HepG2 (cell line): ENCODE measurements around the gene NUDT8. TPM values are rescaled to one million over a fixed set of nuclear protein-coding genes. Genes with fewer than 3 reads are reported as not detected.

Experiments used
- ATAC-seq: fragments of 200-7000 bp; cut with Tn5 transposase; 3 replicates; pipeline ENCODE4 v1.9.1; 2020; ENCODE audit warnings: mild to moderate bottlenecking, moderate library complexity
- BruUV-seq: library from RNA; stranded (reverse); fragments of 400-500 nt; replicated peaks from 2 replicates; lab custom pipeline; 2021; lab: Mats Ljungman, UMichigan
- CTCF ChIA-PET: fragments of 300-600 bp; formaldehyde crosslinking; extraction: SDS; loops from one replicate; lab custom pipeline; 2021; ENCODE audit warnings: low total read pairs, inconsistent platforms, low intra/inter-chr PET ratio; lab: Yijun Ruan, JAX
- POLR2A ChIA-PET: fragments of 350-600 bp; sonication (Branson Sonifier 250); formaldehyde crosslinking; loops from one replicate; lab custom pipeline; 2020; ENCODE audit warnings: antibody characterized with exemption, inconsistent platforms; lab: Yijun Ruan, JAX
- DNase-seq: peaks from one replicate; pipeline ENCODE4 v3.0.0-alpha.2; 2015; ENCODE audit warnings: low spot score
- FAIRE-seq: peaks from 3 replicates; lab custom pipeline; 2011; peaks lifted over from hg19 to GRCh38; lab: Jason Lieb, UNC
- H2AFZ ChIP-seq: one replicate; pipeline ENCODE4 v1.6.1; 2011; ENCODE audit warnings: low read length, inconsistent platforms
- H3K27ac ChIP-seq: fragments of 300-600 bp; 3 replicates; pipeline ENCODE4 v1.8.0; 2011; ENCODE audit warnings: mixed run types, mild to moderate bottlenecking, mixed read lengths, low read length, inconsistent platforms; ENCODE audit not compliant: insufficient read depth; ENCODE audit errors: extremely low read length
- H3K27me3 ChIP-seq, 2 experiments: fragments of 200-600 bp in 1 of 2; 2 replicates in 1 of 2; 3 replicates in 1 of 2; pipeline versions ENCODE4 v1.6.0 to v1.8.0; 2011; ENCODE audit warnings: low read length in 2 of 2, mild to moderate bottlenecking in 2 of 2, moderate library complexity in 2 of 2, inconsistent platforms in 1 of 2; ENCODE audit not compliant: insufficient read depth in 2 of 2, control insufficient read depth in 1 of 2
- H3K36me3 ChIP-seq, 2 experiments: fragments of 200-600 bp in 1 of 2; replicated peaks in 1 of 2; 2 replicates in 1 of 2; 3 replicates in 1 of 2; pipeline versions ENCODE4 v1.5.1 to v1.8.0; 2011; ENCODE audit warnings: low read length in 2 of 2, inconsistent platforms in 1 of 2; ENCODE audit not compliant: insufficient read depth in 2 of 2, control insufficient read depth in 1 of 2
- H3K4me1 ChIP-seq: 2 replicates; pipeline ENCODE4 v1.5.1; 2012; ENCODE audit warnings: low read length, inconsistent platforms; ENCODE audit not compliant: insufficient read depth
- H3K4me2 ChIP-seq: 2 replicates; pipeline ENCODE4 v1.6.0; 2011; ENCODE audit warnings: low read depth, low read length, inconsistent platforms
- H3K4me3 ChIP-seq, 3 experiments: fragments of 200-600 bp in 1 of 3; sonication (generic), shearing (Covaris generic) in 1 of 3; replicated peaks in 1 of 3; 2 replicates each; pipeline ENCODE4 v1.5.1; 2011 to 2016; ENCODE audit warnings: low read length in 3 of 3, inconsistent platforms in 2 of 3, low read depth in 2 of 3, mild to moderate bottlenecking in 2 of 3, control low read depth in 1 of 3, mixed read lengths in 1 of 3; ENCODE audit not compliant: insufficient read depth in 1 of 3
- H3K79me2 ChIP-seq: one replicate; pipeline ENCODE4 v1.6.1; 2011; ENCODE audit warnings: low read length, inconsistent platforms; ENCODE audit not compliant: insufficient read depth
- H3K9ac ChIP-seq: 2 replicates; pipeline ENCODE4 v1.6.0; 2011; ENCODE audit warnings: mild to moderate bottlenecking, low read depth, low read length, inconsistent platforms; ENCODE audit not compliant: insufficient read depth
- H3K9me3 ChIP-seq: 2 replicates; pipeline ENCODE4 v1.5.1; 2012; ENCODE audit warnings: mild to moderate bottlenecking, low read length
- H4K20me1 ChIP-seq: 2 replicates; pipeline ENCODE4 v1.6.0; 2011; ENCODE audit warnings: inconsistent platforms, mild to moderate bottlenecking, low read length, moderate library complexity; ENCODE audit not compliant: insufficient read depth
- ATF2 ChIP-seq: sonication (generic); formaldehyde crosslinking; IDR thresholded peaks from 2 replicates; pipeline ENCODE4 v1.4.0; 2020; ENCODE audit warnings: missing genetic modification reagents
- CTCF ChIP-seq: sonication (generic); formaldehyde crosslinking; IDR thresholded peaks from 2 replicates; pipeline ENCODE4 v1.5.0; 2020; ENCODE audit warnings: mild to moderate bottlenecking, missing genetic modification reagents, moderate library complexity
- MAX ChIP-seq: IDR thresholded peaks from 2 replicates; pipeline ENCODE4 v1.6.1; 2012; ENCODE audit warnings: inconsistent platforms
- MEIS2 ChIP-seq: sonication (generic); formaldehyde crosslinking; IDR thresholded peaks from 2 replicates; pipeline ENCODE4 v1.9.0; 2021; ENCODE audit warnings: mild to moderate bottlenecking, missing genetic modification reagents
- NFIB ChIP-seq: sonication (generic); formaldehyde crosslinking; IDR thresholded peaks from 2 replicates; pipeline ENCODE4 v1.9.0; 2021; ENCODE audit warnings: missing genetic modification reagents, mild to moderate bottlenecking, borderline replicate concordance
- NONO ChIP-seq, 2 experiments: fragments of 450-650 bp in 1 of 2; sonication (generic) in 1 of 2; formaldehyde crosslinking in 1 of 2; IDR thresholded peaks in 1 of 2; conservative IDR thresholded peaks in 1 of 2; 2 replicates each; pipeline versions ENCODE4 v1.6.1 to v1.8.0; 2017 to 2022; ENCODE audit warnings: mild to moderate bottlenecking in 1 of 2, missing genetic modification reagents in 1 of 2, moderate library complexity in 1 of 2
- PAWR ChIP-seq: sonication (generic); formaldehyde crosslinking; IDR thresholded peaks from 2 replicates; pipeline ENCODE4 v1.4.0; 2020; ENCODE audit warnings: missing genetic modification reagents, mild to moderate bottlenecking, borderline replicate concordance
- RNF2 ChIP-seq: fragments of 450-650 bp; conservative IDR thresholded peaks from 2 replicates; pipeline ENCODE4 v1.6.1; 2016; ENCODE audit warnings: low read depth
- YEATS4 ChIP-seq: sonication (generic); formaldehyde crosslinking; IDR thresholded peaks from 2 replicates; pipeline ENCODE4 v1.4.0; 2020; ENCODE audit warnings: missing genetic modification reagents, borderline replicate concordance
- ZMYM3 ChIP-seq: sonication (generic); formaldehyde crosslinking; IDR thresholded peaks from 2 replicates; pipeline ENCODE4 v1.5.1; 2020; ENCODE audit warnings: mild to moderate bottlenecking, missing genetic modification reagents
- ZNF18 ChIP-seq: sonication (generic); formaldehyde crosslinking; IDR thresholded peaks from 2 replicates; pipeline ENCODE4 v1.8.0; 2022; ENCODE audit warnings: mild to moderate bottlenecking, missing genetic modification reagents; ENCODE audit not compliant: insufficient replicate concordance
- ZNF326 ChIP-seq: sonication (generic); formaldehyde crosslinking; IDR thresholded peaks from 2 replicates; pipeline ENCODE4 v1.4.0; 2020; ENCODE audit warnings: missing genetic modification reagents, borderline replicate concordance
- ZNF572 ChIP-seq: sonication (generic); formaldehyde crosslinking; IDR thresholded peaks from 2 replicates; pipeline ENCODE4 v1.5.1; 2020; ENCODE audit warnings: mild to moderate bottlenecking, missing genetic modification reagents
- WGBS: methylation state at CpG from one replicate; pipeline ENCODE4 v1.1.6; 2017; ENCODE audit warnings: low lambda C conversion rate; 5-methylcytosine and 5-hydroxymethylcytosine counted together
- in situ Hi-C: cut with HindIII; loops from 2 replicates; pipeline ENCODE4 v1.10.0; 2017; ENCODE audit warnings: low pct_unique_long_range_greater_than_20kb; ENCODE audit not compliant: extremely low pct_ligation_motif_present
- intact Hi-C: fragments of 100-400 bp; cut with micrococcal nuclease; formaldehyde crosslinking; loops from one replicate; pipeline ENCODE4 v1.10.0; 2022; ENCODE audit not compliant: unreplicated experiment
- polyA plus RNA-seq, 8 experiments: library from polyadenylated mRNA; depleted of rRNA in 3 of 8; stranded (reverse) in 7 of 8; unstranded in 1 of 8; fragments of >200 nt; fragmentation: Illumina TruSeq in 4 of 8; extraction: Trizol in 4 of 8; gene quantifications; 2 replicates each; pipeline versions ENCODE4 v1.2.1 to v1.2.3, GENCODE V29; 2011 to 2016; ENCODE audit warnings: low read depth in 4 of 8, missing spikeins in 1 of 8, mixed read lengths in 1 of 8; ENCODE audit not compliant: insufficient read depth in 1 of 8
- total RNA-seq, 5 experiments: library from RNA; depleted of rRNA; stranded (reverse); fragments of >200 nt; fragmentation: Illumina TruSeq; extraction: Trizol; gene quantifications; 2 replicates each; pipeline ENCODE4 v1.2.3, GENCODE V29; 2016; ENCODE audit warnings: low read depth in 1 of 5
- TF ChIP-seq, protein P1 (sequence below): sonication (generic); formaldehyde crosslinking; IDR thresholded peaks from 2 replicates; pipeline ENCODE4 v1.4.0; 2020; ENCODE audit warnings: mild to moderate bottlenecking, missing genetic modification reagents

Gene NUDT8
- total and polyA plus RNA-seq, 2 of the 13 experiments (the other 11 are each of a cell fraction or from before 2014, with no cell fraction given), result 6.7 to 25.8 TPM

DNA sequence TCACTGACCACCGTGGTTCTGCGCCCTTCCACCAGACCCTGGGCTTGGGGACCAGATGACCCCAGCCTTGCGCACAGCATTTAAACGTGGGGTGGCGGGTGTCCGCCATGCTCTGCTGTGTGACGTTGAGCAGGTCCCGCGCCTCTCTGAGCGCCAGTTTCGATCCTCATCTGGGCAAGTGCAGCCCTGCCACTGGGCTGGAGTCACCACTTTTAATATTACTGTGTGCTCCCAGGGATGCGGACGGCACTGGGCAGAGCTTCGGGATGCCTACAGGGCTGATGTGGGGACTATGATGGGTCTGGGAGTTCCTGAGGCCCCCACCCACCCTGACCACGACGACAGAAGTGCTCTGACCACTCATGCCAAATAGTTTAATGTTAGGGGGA, 1.2 kb upstream of the NUDT8 start (continued):
- peak; percentile 97 for TF ChIP-seq ZMYM3 (CRISPR knock-in tag)
- no peak for TF ChIP-seq YEATS4
- no peak for TF ChIP-seq CTCF (CRISPR knock-in tag)
- TF ChIP-seq MAX, result no peak
- 0 out of 2 replicates have a peak, but pooled peaks have one; percentile 44 for TF ChIP-seq ZNF572 (CRISPR knock-in tag)
- TF ChIP-seq, protein P1, sequence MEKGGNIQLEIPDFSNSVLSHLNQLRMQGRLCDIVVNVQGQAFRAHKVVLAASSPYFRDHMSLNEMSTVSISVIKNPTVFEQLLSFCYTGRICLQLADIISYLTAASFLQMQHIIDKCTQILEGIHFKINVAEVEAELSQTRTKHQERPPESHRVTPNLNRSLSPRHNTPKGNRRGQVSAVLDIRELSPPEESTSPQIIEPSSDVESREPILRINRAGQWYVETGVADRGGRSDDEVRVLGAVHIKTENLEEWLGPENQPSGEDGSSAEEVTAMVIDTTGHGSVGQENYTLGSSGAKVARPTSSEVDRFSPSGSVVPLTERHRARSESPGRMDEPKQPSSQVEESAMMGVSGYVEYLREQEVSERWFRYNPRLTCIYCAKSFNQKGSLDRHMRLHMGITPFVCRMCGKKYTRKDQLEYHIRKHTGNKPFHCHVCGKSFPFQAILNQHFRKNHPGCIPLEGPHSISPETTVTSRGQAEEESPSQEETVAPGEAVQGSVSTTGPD (CRISPR knock-in tag), result no peak
- TF ChIP-seq NFIB (CRISPR knock-in tag), result no peak
- TF ChIP-seq, all 625 proteins: peak for 46

GRCh38 chr11:67630228-67630942, 648 bp upstream of the NUDT8 start:
- Histone ChIP-seq H3K9ac (peak overlapping the region; percentile 77), H3K27ac (peak overlapping the region; percentile 84), H3K9me3 (no peaks in the 10 kb centered on the region), H3K36me3 (no peaks in the 10 kb centered on the region), H3K4me3 (peak overlapping the region; percentile 49 to 86 (median 71)), H3K4me2 (peak overlapping the region; percentile 83), H3K4me1 (peaks cover 64% of the 10 kb centered on the region), H3K79me2 (no peaks in the 10 kb centered on the region), H4K20me1 (no peaks in the 10 kb centered on the region), H2AFZ (no peak overlapping the region), H3K27me3 (no peaks in the 10 kb centered on the region; a peak in 2 of 5 replicates)
- POLR2A ChIA-PET, result interaction anchor here (1.0 to 4.8 kb wide), 18 partner anchors 10 to 277 kb away, joined by 3 to 52 read pairs (median 6); partner anchors contain the start of genes ACY3, AIP, POLD4 and PPP1CA
- CTCF ChIA-PET, result interaction anchor here (0.8 to 2.1 kb wide), 5 partner anchors 14 to 30 kb away, joined by 3 to 16 read pairs (median 5); no protein-coding TSS in a partner anchor
- intact Hi-C loops (loop anchor here (1.0 kb wide), 1 partner anchor 29 kb away; no protein-coding TSS in a partner anchor), in situ Hi-C loops (no loop called here)
- BruUV-seq, result TSS peak; percentile 71
- WGBS, result under 1% methylated on average over 15 of the region's 70 CpGs
- ATAC-seq, result peak; percentile 67
- DNase-seq, result peak; percentile 92
- peak; percentile 23 for FAIRE-seq
- no peak for TF ChIP-seq NONO (IDR thresholded peaks at IDR 0.05)
- TF ChIP-seq NONO (CRISPR knock-in tag; conservative IDR thresholded peaks at IDR 0.05), result peak; percentile 30; the same call in 1 of the 2 replicates
- TF ChIP-seq MEIS2 (CRISPR knock-in tag), result peak; percentile 70; the same call in 1 of the 2 replicates
- no peak for TF ChIP-seq PAWR
- TF ChIP-seq ZNF18 (CRISPR knock-in tag), result no peak
- TF ChIP-seq ZNF326, result no peak
- no peak; the same call in 1 of the 2 replicates for TF ChIP-seq RNF2
- peak; percentile 76; the same call in 1 of the 2 replicates for TF ChIP-seq ATF2 (CRISPR knock-in tag)
